WTC11 (cell line): Measurements from ENCODE around the gene MAGEB5. TPM values are rescaled to one million over a fixed set of nuclear protein-coding genes. Genes with fewer than 3 reads are reported as not detected.

ENCODE experiments used
- ATAC-seq: fragments of 200-7000 bp; cut with Tn5 transposase; 2 replicates; pipeline ENCODE4 v1.10.0; 2021; ENCODE audit warnings: mild to moderate bottlenecking, moderate library complexity
- CTCF ChIA-PET: fragments of 300-600 bp; sonication (Branson Sonifier 250); formaldehyde crosslinking; loops from one replicate; lab custom pipeline; 2021; ENCODE audit warnings: antibody characterized with exemption; lab: Charles Lee
- POLR2A ChIA-PET: fragments of 350-600 bp; sonication (Branson Sonifier 250); formaldehyde crosslinking; loops from one replicate; lab custom pipeline; 2021; ENCODE audit warnings: antibody characterized with exemption; lab: Charles Lee
- DNase-seq: peaks from one replicate; pipeline ENCODE4 v3.0.0; 2021; ENCODE audit warnings: low spot score
- H3K27ac Mint-ChIP-seq: 2 replicates; pipeline ENCODE4 v1.8.0; 2021; ENCODE audit warnings: mixed read lengths
- H3K27me3 Mint-ChIP-seq: 2 replicates; pipeline ENCODE4 v1.8.0; 2021; ENCODE audit warnings: low read depth, mild to moderate bottlenecking, moderate library complexity, mixed read lengths
- H3K36me3 Mint-ChIP-seq: 2 replicates; pipeline ENCODE4 v1.8.0; 2021; ENCODE audit warnings: mixed read lengths
- H3K4me1 Mint-ChIP-seq: 2 replicates; pipeline ENCODE4 v1.8.0; 2022; ENCODE audit warnings: mixed read lengths
- H3K4me3 Mint-ChIP-seq: 2 replicates; pipeline ENCODE4 v1.8.0; 2021; ENCODE audit warnings: mild to moderate bottlenecking, moderate library complexity, mixed read lengths
- H3K9me3 Mint-ChIP-seq: 2 replicates; pipeline ENCODE4 v1.8.0; 2021; ENCODE audit warnings: mixed read lengths
- ATF1 ChIP-seq: sonication (generic); formaldehyde crosslinking; IDR thresholded peaks from 2 replicates; pipeline ENCODE4 v1.8.1; 2023; ENCODE audit warnings: mild to moderate bottlenecking, moderate library complexity, missing genetic modification reagents
- ATF3 ChIP-seq: sonication (generic); formaldehyde crosslinking; conservative IDR thresholded peaks from 2 replicates; pipeline ENCODE4 v1.8.1; 2022; ENCODE audit warnings: mild to moderate bottlenecking, missing genetic modification reagents
- ATF6 ChIP-seq: sonication (generic); formaldehyde crosslinking; IDR thresholded peaks from 2 replicates; pipeline ENCODE4 v1.8.1; 2023; ENCODE audit warnings: mild to moderate bottlenecking, missing genetic modification reagents
- CBFB ChIP-seq: sonication (generic); formaldehyde crosslinking; IDR thresholded peaks from 2 replicates; pipeline ENCODE4 v1.8.1; 2022; ENCODE audit warnings: mild to moderate bottlenecking, low read depth, missing genetic modification reagents
- ESRRA ChIP-seq: sonication (generic); formaldehyde crosslinking; IDR thresholded peaks from 2 replicates; pipeline ENCODE4 v1.8.1; 2022; ENCODE audit warnings: mild to moderate bottlenecking, missing genetic modification reagents, borderline replicate concordance
- NFE2L1 ChIP-seq: sonication (generic); formaldehyde crosslinking; IDR thresholded peaks from 2 replicates; pipeline ENCODE4 v1.8.1; 2023; ENCODE audit warnings: missing genetic modification reagents
- STAT6 ChIP-seq: sonication (generic); formaldehyde crosslinking; conservative IDR thresholded peaks from 2 replicates; pipeline ENCODE4 v1.8.1; 2023; ENCODE audit warnings: mild to moderate bottlenecking, low read depth, missing genetic modification reagents, moderate library complexity
- ZNF219 ChIP-seq: sonication (generic); formaldehyde crosslinking; IDR thresholded peaks from 2 replicates; pipeline ENCODE4 v1.8.0; 2023; ENCODE audit warnings: missing genetic modification reagents, mild to moderate bottlenecking, borderline replicate concordance
- ZNF671 ChIP-seq: fragments of 250-450 bp; sonication (Bioruptor Pico); IDR thresholded peaks from 2 replicates; pipeline ENCODE4 v1.8.0; 2021; ENCODE audit warnings: mild to moderate bottlenecking
- total RNA-seq: library from RNA; stranded (reverse); gene quantifications from 3 replicates; pipeline ENCODE4 v1.2.3, GENCODE V29; 2021
- TF ChIP-seq, protein P1 (sequence below): sonication (generic); formaldehyde crosslinking; IDR thresholded peaks from 2 replicates; pipeline ENCODE4 v1.8.0; 2023; ENCODE audit warnings: missing genetic modification reagents, mild to moderate bottlenecking, borderline replicate concordance
- TF ChIP-seq, protein P2 (sequence below): sonication (generic); formaldehyde crosslinking; IDR thresholded peaks from 2 replicates; pipeline ENCODE4 v1.8.1; 2023; ENCODE audit warnings: mild to moderate bottlenecking, moderate library complexity, missing genetic modification reagents
- TF ChIP-seq, protein P3 (sequence below): sonication (generic); formaldehyde crosslinking; IDR thresholded peaks from 2 replicates; pipeline ENCODE4 v1.8.0; 2023; ENCODE audit warnings: missing genetic modification reagents

The MAGEB5 gene
- total RNA-seq, 1 experiment from 2014 or later = not detected

GRCh38 chrX:26208012-26208411 lies 8.0 kb upstream of the MAGEB5 start:
- ATAC-seq (no peak), DNase-seq (no peak)
- ChIA-PET CTCF (no interaction called here), POLR2A (no interaction called here)
- H3K4me1 Mint-ChIP-seq = no peaks in the 10 kb centered on the region
- H3K27ac Mint-ChIP-seq = no peak overlapping the region
- H3K27me3 Mint-ChIP-seq = no peaks in the 10 kb centered on the region; the same call in 1 of the 2 replicates
- peaks cover 4% of the 10 kb centered on the region; the same call in 1 of the 2 replicates for H3K9me3 Mint-ChIP-seq
- TF ChIP-seq ZNF671 (CRISPR knock-in tag) = no peak
- TF ChIP-seq, protein P1, sequence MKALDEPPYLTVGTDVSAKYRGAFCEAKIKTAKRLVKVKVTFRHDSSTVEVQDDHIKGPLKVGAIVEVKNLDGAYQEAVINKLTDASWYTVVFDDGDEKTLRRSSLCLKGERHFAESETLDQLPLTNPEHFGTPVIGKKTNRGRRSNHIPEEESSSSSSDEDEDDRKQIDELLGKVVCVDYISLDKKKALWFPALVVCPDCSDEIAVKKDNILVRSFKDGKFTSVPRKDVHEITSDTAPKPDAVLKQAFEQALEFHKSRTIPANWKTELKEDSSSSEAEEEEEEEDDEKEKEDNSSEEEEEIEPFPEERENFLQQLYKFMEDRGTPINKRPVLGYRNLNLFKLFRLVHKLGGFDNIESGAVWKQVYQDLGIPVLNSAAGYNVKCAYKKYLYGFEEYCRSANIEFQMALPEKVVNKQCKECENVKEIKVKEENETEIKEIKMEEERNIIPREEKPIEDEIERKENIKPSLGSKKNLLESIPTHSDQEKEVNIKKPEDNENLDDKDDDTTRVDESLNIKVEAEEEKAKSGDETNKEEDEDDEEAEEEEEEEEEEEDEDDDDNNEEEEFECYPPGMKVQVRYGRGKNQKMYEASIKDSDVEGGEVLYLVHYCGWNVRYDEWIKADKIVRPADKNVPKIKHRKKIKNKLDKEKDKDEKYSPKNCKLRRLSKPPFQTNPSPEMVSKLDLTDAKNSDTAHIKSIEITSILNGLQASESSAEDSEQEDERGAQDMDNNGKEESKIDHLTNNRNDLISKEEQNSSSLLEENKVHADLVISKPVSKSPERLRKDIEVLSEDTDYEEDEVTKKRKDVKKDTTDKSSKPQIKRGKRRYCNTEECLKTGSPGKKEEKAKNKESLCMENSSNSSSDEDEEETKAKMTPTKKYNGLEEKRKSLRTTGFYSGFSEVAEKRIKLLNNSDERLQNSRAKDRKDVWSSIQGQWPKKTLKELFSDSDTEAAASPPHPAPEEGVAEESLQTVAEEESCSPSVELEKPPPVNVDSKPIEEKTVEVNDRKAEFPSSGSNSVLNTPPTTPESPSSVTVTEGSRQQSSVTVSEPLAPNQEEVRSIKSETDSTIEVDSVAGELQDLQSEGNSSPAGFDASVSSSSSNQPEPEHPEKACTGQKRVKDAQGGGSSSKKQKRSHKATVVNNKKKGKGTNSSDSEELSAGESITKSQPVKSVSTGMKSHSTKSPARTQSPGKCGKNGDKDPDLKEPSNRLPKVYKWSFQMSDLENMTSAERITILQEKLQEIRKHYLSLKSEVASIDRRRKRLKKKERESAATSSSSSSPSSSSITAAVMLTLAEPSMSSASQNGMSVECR (CRISPR knock-in tag) = no peak
- TF ChIP-seq ATF1 (CRISPR knock-in tag) = no peak
- TF ChIP-seq, protein P2, sequence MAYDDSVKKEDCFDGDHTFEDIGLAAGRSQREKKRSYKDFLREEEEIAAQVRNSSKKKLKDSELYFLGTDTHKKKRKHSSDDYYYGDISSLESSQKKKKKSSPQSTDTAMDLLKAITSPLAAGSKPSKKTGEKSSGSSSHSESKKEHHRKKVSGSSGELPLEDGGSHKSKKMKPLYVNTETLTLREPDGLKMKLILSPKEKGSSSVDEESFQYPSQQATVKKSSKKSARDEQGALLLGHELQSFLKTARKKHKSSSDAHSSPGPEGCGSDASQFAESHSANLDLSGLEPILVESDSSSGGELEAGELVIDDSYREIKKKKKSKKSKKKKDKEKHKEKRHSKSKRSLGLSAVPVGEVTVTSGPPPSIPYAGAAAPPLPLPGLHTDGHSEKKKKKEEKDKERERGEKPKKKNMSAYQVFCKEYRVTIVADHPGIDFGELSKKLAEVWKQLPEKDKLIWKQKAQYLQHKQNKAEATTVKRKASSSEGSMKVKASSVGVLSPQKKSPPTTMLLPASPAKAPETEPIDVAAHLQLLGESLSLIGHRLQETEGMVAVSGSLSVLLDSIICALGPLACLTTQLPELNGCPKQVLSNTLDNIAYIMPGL (CRISPR knock-in tag) = no peak
- TF ChIP-seq ZNF219 = no peak
- TF ChIP-seq, all 79 proteins: peak for 0
- Mint-ChIP-seq H3K36me3 (no peaks in the 10 kb centered on the region), H3K4me3 (no peak overlapping the region)

DNA sequence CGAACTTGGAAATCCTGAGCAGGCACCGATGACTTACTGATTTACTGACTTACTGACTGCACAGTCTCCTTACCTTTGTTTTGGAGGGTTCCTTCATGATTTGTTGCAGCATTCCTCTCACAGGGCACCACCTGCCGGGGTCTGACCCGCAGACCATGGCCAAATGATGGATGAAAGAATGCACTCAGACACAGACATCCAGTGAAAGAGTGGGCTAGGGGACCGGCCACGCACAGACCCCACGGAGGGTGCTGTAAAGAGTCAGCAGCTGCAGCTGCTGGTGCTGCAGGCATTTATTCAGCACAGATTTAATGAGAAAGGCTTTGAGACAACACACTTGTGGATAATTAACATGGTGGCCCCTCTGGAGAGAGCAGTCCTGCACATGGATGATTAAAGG lies 3.4 kb downstream of the MAGEB5 start:
- no peak for DNase-seq
- no peaks in the 10 kb centered on the region for H3K36me3 Mint-ChIP-seq
- H3K27me3 Mint-ChIP-seq = no peaks in the 10 kb centered on the region
- CTCF ChIA-PET = no interaction called here
- H3K27ac Mint-ChIP-seq = no peak overlapping the region
- no peak overlapping the region for H3K4me3 Mint-ChIP-seq
- peaks cover 4% of the 10 kb centered on the region; the same call in 1 of the 2 replicates for H3K9me3 Mint-ChIP-seq
- no peaks in the 10 kb centered on the region for H3K4me1 Mint-ChIP-seq
- POLR2A ChIA-PET = no interaction called here
- no peak for ATAC-seq
- TF ChIP-seq STAT6 (CRISPR knock-in tag) = no peak
- TF ChIP-seq CBFB (CRISPR knock-in tag) = no peak
- TF ChIP-seq ATF3 = no peak
- TF ChIP-seq, protein P3, sequence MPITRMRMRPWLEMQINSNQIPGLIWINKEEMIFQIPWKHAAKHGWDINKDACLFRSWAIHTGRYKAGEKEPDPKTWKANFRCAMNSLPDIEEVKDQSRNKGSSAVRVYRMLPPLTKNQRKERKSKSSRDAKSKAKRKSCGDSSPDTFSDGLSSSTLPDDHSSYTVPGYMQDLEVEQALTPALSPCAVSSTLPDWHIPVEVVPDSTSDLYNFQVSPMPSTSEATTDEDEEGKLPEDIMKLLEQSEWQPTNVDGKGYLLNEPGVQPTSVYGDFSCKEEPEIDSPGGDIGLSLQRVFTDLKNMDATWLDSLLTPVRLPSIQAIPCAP (CRISPR knock-in tag) = no peak
- no peak for TF ChIP-seq NFE2L1 (CRISPR knock-in tag)
- no peak for TF ChIP-seq ESRRA
- no peak for TF ChIP-seq ATF6
